ENCODE measurements around the gene IWS1. TPM values are rescaled to one million over a fixed set of nuclear protein-coding genes. Genes with fewer than 3 reads are reported as not detected.

Gene IWS1
- total and polyA plus RNA-seq, 4 donors = 20.3 to 64.5 (median 32.6) TPM

DNA sequence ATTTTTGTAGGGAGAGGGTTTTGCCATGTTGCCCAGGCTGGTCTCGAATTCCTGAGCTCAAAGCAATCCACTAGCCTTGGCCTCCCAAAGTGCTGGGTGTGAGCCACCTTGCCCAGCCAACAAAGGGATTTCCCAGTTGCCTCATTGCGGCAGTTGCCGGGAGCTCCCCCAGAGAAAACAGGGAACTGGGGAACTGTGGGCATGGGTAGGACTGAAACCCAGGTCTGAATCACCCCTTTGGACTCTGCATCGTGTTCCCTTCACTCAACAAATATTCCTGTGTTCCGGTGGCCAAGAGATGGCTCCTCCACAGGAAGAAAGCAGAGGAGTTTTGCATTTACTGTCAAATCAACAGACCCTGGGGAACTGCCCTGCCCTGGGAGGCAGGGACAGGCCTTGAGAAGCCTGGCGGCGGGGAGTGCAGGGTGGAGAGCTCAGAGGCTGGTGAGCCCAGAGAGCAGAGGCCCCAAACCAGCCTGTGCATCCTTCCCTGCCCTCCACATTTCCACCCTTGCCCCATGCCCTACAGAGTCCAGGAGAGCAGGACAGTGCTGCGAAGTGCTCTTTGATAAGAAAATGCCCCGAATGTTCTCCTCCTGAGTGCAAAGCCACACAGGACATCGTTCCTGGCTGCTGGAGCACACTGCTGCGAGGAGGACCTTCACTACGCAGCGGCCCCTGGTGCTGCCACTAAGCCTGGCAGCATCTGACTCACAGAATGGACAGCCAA, 34.1 kb upstream of the IWS1 start:
- Histone ChIP-seq H3K9me3 (ENCODE audit: control insufficient read depth in 4 of 4, insufficient read depth in 3 of 4, low read length in 3 of 4) (peaks cover 0 to 5% (median 0%) of the 10 kb centered on the region in 4 donors), H3K4me3 (no peak overlapping the region), H3K4me1 (ENCODE audit: control insufficient read depth in 5 of 5, insufficient read depth in 5 of 5, low read length in 5 of 5) (no peaks in the 10 kb centered on the region), H3K27ac (ENCODE audit: low read depth in 1 of 2, low read length in 1 of 2) (no peak overlapping the region), H3K9ac (ENCODE audit: insufficient read depth in 1 of 2, low read length in 2 of 2) (no peak overlapping the region), H3K36me3 (ENCODE audit: control insufficient read depth in 4 of 4, insufficient read depth in 4 of 4, low read length in 4 of 4) (no peaks in the 10 kb centered on the region), H3K27me3 (ENCODE audit: control insufficient read depth in 3 of 3, insufficient read depth in 3 of 3, low read length in 2 of 3) (no peaks in the 10 kb centered on the region)
- DNase-seq = no peak
- no peak for TF ChIP-seq CTCF (IDR thresholded peaks at IDR 0.05; ENCODE audit: control extremely low read depth, extremely low read depth)
- WGBS, 2 donors = 78 to 88% methylated on average over 13 of the region's 13 CpGs
- no peak for ATAC-seq (ENCODE audit: insufficient read depth, low FRiP score)

DNA sequence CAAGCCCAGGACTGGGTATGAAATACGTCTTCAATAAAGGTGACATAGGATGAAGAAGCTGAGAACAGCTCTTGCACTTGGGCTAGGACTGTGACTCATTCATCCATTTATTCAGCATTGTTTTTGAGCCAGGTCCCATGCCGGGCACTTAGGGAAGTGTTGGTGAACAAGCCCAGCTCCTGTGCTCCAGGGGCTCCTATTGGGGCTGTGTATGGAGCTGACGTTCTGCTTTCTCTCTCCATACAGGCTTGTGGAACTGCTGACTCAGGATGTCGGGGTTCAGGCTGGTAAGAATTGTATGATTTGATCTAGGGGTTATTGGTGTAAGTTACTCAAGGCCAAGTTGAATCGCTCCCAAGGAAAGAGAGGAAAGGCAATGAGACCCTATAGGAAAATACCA, 33.2 kb upstream of the IWS1 start:
- ATAC-seq (ENCODE audit: insufficient read depth, low FRiP score) (no peak), DNase-seq (no peak)
- Histone ChIP-seq H3K4me1 (ENCODE audit: control insufficient read depth in 5 of 5, insufficient read depth in 5 of 5, low read length in 5 of 5) (no peaks in the 10 kb centered on the region), H3K36me3 (ENCODE audit: control insufficient read depth in 4 of 4, insufficient read depth in 4 of 4, low read length in 4 of 4) (no peaks in the 10 kb centered on the region), H3K9ac (ENCODE audit: insufficient read depth in 1 of 2, low read length in 2 of 2) (no peak overlapping the region), H3K9me3 (ENCODE audit: control insufficient read depth in 4 of 4, insufficient read depth in 3 of 4, low read length in 3 of 4) (peaks cover 0 to 5% (median 0%) of the 10 kb centered on the region in 4 donors), H3K27ac (ENCODE audit: low read depth in 1 of 2, low read length in 1 of 2) (no peak overlapping the region), H3K27me3 (ENCODE audit: control insufficient read depth in 3 of 3, insufficient read depth in 3 of 3, low read length in 2 of 3) (no peaks in the 10 kb centered on the region), H3K4me3 (no peak overlapping the region)
- WGBS, 2 donors = 84 to 85% methylated on average over 5 of the region's 5 CpGs
- no peak for TF ChIP-seq CTCF (IDR thresholded peaks at IDR 0.05; ENCODE audit: control extremely low read depth, extremely low read depth)

GRCh38 chr2:127558911-127559310, 32.6 kb upstream of the IWS1 start:
- DNase-seq (no peak), ATAC-seq (ENCODE audit: insufficient read depth, low FRiP score) (no peak)
- Histone ChIP-seq H3K36me3 (ENCODE audit: control insufficient read depth in 4 of 4, insufficient read depth in 4 of 4, low read length in 4 of 4) (no peaks in the 10 kb centered on the region), H3K27me3 (ENCODE audit: control insufficient read depth in 3 of 3, insufficient read depth in 3 of 3, low read length in 2 of 3) (no peaks in the 10 kb centered on the region), H3K9ac (ENCODE audit: insufficient read depth in 1 of 2, low read length in 2 of 2) (no peak overlapping the region), H3K27ac (ENCODE audit: low read depth in 1 of 2, low read length in 1 of 2) (no peak overlapping the region), H3K4me1 (ENCODE audit: control insufficient read depth in 5 of 5, insufficient read depth in 5 of 5, low read length in 5 of 5) (no peaks in the 10 kb centered on the region), H3K4me3 (no peak overlapping the region), H3K9me3 (ENCODE audit: control insufficient read depth in 4 of 4, insufficient read depth in 3 of 4, low read length in 3 of 4) (peaks cover 0 to 5% (median 0%) of the 10 kb centered on the region in 4 donors)
- no peak for TF ChIP-seq CTCF (IDR thresholded peaks at IDR 0.05; ENCODE audit: control extremely low read depth, extremely low read depth)
- WGBS, 2 donors = 83 to 90% methylated on average over 8 of the region's 8 CpGs

- DNase-seq (no peak), ATAC-seq (ENCODE audit: insufficient read depth, low FRiP score) (no peak)
- Histone ChIP-seq H3K27me3 (ENCODE audit: control insufficient read depth in 3 of 3, insufficient read depth in 3 of 3, low read length in 2 of 3) (no peaks in the 10 kb centered on the region), H3K27ac (ENCODE audit: low read depth in 1 of 2, low read length in 1 of 2) (no peak overlapping the region), H3K4me3 (no peak overlapping the region), H3K9me3 (ENCODE audit: control insufficient read depth in 4 of 4, insufficient read depth in 3 of 4, low read length in 3 of 4) (no peaks in the 10 kb centered on the region), H3K36me3 (ENCODE audit: control insufficient read depth in 4 of 4, insufficient read depth in 4 of 4, low read length in 4 of 4) (no peaks in the 10 kb centered on the region), H3K9ac (ENCODE audit: insufficient read depth in 1 of 2, low read length in 2 of 2) (no peak overlapping the region), H3K4me1 (ENCODE audit: control insufficient read depth in 5 of 5, insufficient read depth in 5 of 5, low read length in 5 of 5) (no peaks in the 10 kb centered on the region)
- 73 to 89% methylated on average over 2 of the region's 2 CpGs for whole genome bisulfite sequencing, 2 donors
- TF ChIP-seq CTCF (IDR thresholded peaks at IDR 0.05; ENCODE audit: control extremely low read depth, extremely low read depth) = no peak
These were observed 26.6 kb upstream of the IWS1 start for GRCh38 chr2:127552846-127553245.

All from lung (tissue), 12 donors.